GM18499 (cell line): ENCODE measurements around the gene DOCK1.

ENCODE experiments used
- ATAC-seq: cut with Tn5 transposase; IDR thresholded peaks from one replicate; pipeline ENCODE4 v1.9.1; 2021; ENCODE audit warnings: moderate number of reproducible peaks; ENCODE audit not compliant: insufficient read depth, unreplicated experiment

DOCK1 gene

DNA sequence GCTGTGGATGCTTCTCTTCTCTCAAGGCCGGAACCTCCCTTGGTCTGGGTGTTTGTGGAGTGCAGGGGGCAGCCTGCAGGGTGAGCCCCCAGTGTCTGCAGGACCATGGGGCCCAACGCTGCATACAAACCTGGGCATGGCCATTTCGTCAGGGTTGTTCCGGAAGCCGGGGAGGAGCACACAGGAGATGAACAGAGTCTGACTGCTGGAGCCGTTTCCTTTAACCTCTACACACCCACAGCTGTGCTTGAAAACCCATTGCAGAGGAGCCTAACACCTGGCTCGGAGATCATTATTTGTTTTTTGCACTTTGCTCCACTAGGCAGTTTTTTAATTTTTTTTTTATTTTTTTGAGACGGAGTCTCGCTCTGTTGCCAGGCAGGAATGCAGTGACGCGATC is 458.8 kb downstream of the DOCK1 start:
- ATAC-seq: no peak

DNA sequence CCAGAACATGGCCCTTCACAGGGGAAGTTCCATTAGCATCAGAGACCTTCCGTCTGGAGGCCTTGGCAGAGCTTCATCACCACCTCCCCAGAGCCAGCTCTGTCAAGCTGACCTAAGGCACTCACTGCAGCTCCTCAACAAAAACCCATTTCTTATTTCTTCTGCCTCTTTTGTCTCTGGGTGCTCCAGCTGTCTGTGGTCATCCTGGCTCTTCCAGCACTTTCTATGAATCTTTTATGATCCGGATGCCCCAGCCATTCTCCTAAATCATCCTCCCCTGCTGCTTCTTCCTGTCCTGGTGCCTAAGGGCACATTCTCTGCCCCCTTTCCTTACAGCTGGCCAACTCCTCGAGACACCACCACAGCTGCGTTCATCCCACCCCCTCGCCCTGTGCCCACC is 462.9 kb downstream of the DOCK1 start:
- no peak for ATAC-seq

DNA sequence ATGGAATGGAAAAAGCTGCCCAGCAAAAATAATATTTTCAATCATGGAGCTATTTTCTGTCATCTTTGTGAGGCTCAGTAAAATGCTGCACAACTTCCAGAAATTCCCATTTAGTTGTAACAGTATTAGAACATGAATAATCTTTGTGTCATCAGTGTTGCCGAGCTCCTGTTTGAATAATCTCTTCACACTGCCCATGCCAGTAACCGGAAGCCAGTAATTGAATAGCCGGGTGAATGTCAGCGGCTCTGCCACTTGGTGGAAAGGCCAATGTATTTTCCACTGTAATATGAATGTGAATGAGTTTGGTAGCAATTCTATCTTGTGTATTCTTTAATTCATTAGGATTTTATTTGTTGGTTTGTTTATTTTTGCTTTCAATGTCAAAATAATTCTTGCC is 463.7 kb downstream of the DOCK1 start:
- ATAC-seq: no peak

DNA sequence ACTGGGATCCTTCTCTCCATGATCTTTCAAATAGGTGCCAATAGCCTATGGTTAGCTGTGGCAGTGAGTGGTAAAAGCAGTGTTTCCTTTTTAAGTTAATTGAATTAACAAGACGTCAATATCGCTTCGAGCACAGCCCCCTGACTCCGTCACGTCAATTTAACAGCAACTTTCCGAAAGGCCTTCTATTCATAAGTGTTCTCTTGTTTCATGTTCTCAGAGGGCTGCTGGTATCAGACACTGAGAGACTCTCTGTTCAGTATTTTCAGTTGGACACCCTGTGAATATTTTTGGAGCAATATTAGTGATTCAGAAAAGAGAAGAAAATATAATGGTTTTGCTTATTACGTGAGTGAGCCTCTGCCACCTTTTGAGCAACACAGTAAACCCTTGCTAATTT is 465.4 kb downstream of the DOCK1 start:
- ATAC-seq: no peak

DNA sequence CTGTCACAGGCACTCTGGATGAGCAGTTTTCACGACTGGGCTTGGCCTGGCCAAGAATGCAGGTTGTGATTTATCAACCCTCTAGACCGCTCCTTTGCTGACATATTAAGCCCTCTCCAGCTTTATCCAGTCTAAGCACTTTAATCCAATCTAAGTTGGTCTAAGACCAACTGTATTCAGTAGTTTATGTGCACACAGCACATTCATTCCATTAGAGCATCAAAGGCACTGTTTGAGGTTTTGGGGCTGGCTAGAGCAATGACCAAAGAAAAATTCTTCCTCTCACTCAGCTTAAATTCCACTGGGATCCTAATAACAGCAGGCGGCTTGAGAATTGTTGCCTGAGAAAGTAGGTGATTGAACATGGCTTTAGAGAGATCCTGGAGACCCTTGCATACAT is 467.1 kb downstream of the DOCK1 start:
- no peak for ATAC-seq

DNA sequence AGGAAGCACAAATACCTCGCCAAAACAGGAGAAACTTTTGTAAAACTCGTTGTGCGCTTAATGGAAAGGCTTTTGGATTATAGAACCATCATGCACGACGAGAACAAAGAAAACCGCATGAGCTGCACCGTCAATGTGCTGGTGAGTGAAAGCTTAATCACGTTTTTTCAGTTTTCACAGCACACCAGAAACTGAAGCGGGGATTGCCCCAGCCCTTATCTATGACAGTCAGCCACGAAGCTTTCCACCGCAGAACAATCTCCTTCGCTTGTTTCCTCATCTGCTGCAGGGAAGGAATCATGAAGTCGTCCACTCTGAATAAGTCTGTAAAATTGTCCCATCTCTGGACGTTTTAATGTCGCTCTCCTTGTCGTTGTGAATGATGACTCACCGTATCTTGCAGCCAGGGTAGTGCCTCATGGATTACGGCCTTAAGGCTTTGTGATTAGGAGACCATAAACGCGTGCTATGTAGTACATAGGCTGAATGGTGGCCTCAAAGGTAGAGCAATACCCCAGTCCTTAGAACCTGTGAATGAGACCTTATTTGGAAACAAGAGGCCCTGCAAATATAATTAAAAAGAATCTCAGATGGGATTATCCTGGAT is 468.9 kb downstream of the DOCK1 start:
- ATAC-seq: no peak

DNA sequence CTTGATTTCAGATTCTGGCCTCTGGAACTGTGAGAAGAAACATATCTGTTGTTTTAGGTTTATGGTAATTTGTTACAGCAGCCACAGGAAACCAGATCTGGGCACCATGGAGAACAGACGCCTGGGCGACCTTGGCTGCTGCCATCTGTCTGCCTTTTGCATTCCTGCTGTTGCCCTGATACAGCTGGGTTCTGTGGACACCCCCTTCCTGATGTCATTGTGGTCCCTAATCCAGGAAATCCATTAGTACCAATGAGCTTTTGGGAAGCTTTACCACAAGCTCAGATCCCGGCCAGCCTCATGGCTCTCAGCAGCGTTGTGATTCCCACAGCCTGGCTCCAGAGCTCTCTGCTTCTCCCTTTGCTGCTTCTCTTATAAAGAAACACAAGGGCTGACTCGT is 469.7 kb downstream of the DOCK1 start:
- no peak for ATAC-seq

DNA sequence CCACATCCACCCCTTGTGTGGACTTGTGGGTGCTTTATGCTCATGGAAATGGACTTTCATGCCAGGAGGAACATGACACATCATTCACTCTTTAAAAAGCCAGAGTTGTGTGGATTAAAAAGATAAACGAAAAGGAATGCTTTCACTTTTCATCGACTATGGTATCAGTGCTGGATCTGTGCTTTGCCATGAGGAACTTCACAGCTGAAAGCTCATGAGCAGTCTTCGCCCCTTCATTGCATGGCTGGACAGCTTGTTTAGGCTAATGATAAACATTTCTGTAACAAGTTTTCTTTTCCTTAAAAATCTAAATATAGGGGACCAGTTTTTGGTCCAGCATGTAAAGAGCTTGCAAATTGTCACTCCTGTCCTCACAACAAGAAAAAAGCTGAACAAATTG is 470.2 kb downstream of the DOCK1 start:
- no peak for ATAC-seq

DNA sequence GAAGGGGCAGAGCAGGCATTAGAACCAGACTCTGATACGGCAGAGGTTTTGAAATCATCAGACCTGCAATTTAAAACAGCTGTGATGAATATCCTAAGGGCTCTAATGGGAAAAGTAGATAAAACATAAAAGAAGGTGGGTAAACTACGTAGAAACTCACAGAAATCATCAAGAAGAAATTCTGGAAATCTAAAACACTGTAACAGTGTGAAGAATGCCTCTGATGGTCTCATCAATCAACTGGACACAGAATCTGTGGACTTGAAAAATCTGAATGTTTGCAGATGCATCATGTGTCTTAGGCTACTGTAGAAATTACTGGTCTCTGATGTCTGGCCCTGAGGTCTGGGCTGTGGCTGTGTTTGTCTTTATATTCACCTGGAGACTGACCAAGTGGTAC is 470.8 kb downstream of the DOCK1 start:
- ATAC-seq: no peak

DNA sequence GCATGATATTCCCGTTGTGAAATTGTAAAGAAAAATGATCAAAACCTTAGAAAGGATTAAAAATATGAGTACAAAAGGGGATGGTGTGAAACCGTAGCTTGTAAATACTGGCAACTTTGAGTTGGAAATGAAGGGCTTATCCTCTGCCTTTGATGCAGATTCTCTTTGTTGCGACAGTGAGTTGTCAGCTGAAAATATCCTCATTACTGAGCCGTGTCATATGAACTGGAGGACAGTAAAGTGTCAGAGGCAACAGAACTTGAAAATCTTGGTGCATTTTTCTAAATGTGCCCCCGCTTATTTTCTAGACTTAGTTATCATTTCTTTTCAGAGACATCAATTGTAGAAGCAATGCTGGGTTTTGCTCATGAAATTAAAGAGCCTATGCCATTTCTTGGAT is 473.4 kb downstream of the DOCK1 start:
- ATAC-seq: no peak

DNA sequence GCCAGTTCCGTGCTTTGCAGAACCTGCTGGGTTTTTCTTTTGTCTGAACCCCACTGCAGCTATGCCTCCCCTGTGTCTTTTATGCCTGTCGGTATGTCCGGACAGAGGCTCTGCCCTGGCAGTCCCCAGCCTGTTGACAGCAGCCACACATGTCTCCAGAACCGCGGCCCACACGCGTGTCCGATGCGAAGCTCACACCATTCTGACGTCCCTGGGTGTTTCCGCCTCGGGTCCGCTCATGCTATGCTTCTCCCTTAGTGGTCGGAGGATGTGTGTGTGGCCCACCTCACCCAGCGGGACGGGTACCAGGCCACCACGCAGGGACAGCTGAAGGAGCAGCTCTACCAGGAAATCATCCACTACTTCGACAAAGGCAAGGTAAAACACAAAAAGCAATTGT is 479.3 kb downstream of the DOCK1 start:
- ATAC-seq: no peak

DNA sequence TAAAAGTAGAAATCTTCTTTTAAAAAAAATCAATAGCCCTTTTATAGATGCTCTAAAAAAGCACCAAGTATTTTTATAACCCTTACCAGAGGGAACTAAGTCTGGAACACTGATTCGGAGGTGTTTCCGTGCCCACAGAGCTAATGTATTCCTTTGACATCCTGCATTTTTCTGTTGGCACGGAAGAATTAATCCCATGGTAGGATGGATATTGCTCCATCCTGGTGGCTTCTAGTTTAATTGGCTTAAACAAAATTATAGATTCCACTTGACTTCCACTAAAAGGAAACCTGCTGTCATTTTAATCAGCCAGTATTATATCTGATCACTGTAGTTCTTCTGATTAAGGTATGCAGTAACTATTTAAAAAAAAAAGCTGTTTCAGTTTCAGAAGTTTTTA is 479.8 kb downstream of the DOCK1 start:
- ATAC-seq: no peak

DNA sequence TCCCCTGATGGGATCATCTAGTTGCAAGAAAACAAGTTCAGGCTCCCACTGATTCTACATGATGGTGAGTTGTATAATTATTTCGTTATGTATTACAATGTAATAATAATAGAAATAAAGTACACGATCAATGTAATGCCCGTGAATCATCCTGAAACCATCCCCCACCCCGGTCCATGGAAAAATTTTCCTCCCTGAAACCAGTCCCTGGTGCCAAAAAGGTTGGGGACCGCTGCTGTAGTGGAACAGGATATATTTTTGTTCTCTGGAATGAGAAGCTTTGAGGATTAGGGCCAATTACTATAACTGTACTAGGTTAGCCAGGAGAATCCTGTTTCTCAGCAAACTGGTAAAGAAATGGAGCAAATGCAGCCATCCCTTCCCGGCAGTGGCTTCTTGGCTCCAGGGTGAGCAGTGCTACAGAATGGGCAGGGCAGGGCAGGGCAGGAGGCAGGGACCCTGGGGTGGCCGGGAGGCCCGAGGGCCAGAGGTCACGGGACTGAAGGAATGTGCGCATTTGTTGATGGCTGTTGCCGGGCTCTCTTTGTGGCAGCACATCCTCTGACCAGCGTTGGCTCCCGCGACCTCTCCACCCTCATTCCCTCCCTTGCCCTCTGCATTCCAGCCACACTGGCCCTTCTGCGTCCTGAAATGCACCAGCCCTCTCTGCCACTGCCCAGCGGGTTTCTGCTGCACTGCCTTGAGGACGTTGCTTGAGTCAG is 481.5 kb downstream of the DOCK1 start:
- no peak for ATAC-seq

DNA sequence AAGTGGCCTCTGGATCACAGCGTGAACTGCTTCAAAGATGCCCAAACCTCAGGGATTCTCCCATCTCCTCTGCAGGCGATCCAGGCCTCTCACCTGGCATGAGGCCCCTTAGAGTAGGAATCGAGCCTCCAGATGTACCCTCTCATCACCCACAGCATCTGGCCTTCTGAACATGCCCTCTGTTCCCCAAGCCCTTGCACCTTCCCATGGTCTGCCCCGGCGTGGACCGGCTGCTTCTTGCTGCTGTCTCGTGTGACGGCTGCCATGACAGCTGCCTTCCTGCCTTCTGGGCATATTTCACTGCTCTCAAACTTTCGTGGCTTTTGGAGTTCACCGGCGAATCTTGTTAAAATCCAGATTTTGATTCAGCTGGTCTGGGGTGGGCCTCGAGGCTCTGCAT is 486.6 kb downstream of the DOCK1 start:
- ATAC-seq: no peak

DNA sequence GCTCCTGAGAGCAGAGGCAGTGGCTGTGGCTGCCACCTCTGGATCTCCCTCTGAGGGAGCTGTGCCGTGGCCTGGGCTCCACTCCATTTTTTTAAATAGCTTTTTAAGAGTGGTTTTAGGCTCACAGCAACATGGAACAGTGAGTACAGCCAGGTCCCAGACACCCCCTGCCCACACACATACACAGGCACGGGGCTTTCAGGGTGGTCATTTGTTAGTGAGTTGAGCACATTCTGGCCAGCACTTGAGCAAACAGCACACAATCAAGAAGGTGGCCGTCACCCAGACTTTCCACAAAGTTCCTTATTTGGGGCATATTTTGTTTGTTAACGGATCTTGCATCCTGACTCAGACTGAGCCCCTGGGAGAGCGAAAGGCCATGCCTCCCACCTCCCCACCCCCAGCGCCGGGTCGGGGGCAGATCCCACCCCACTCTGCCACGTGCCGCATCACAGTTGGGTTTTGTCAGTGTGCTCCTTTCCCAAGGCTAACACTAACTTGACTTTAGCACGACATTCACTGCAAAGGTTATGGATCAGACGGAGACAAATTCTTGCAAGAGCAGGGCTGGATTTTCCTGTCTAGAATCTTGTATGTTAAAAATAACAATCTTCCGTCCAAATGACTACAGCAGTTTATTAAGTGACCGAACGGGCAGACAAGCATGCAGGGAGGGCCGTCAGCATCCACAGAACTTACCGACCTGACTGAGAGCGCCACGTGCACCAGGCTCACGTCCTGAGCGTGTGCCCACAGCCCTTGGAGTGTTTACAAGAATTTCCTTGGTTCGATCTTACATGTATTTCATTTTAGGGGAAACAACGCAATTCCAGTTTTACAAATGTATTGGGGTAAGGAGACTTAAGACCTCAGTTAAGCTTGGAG is 487.4 kb downstream of the DOCK1 start:
- no peak for ATAC-seq

DNA sequence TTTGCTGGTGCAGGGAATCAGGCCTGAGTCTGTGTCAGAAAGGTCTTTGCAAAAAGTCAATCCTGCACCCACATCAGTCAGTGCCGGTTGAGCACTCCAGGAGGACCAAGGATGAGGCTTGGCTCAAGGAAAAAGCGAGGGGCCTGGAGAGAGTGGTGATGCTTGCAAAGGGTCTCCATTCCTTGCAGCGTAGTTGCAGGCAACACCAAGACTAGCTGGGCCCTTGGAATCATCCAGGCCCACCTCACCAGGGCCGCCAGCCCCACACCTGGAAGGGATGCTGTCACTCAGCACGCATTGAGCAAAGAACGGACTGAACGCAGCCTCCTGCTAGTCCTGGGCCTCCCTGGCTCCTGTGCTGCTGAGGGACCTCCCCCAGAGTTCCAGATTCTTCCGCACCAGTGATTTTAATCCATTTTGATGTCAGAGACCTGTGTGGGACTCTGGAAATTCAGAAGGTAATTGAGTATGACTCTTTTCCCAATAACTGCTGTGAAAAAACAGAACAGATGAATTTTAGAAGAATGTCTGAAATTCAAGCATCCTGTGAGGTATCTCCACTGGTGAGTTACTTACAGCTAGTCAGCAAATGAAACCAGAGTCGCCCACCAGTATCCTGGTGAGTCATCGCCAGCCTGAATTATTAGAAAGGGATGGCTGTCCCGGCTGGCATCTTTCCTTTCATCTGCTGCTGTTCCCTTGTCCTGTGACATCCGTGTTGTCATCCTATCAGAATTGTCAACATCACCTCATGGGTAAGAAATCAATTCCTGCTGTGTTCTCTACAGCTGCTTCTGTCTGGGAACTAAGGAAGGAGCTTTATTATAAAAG is 493.1 kb downstream of the DOCK1 start:
- ATAC-seq: no peak

DNA sequence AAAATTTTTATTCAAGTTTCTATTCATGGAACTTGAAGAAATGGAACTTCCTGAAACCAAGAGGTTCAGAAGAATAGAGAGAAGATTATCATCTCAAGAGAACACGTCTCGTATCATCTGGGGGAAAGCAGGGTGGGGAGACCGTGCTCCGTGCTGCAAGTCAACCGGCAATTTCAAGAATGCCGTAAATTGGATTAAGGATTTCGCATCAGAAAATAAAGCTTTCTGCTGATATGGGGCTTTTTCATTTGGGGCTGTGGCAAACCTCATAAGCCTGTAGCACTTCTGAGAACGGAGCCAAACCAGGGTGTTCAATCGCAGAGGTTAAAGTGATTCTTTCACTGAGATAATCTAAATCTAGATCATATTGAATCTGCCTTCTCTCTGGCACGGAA is 493.7 kb downstream of the DOCK1 start:
- no peak for ATAC-seq

DNA sequence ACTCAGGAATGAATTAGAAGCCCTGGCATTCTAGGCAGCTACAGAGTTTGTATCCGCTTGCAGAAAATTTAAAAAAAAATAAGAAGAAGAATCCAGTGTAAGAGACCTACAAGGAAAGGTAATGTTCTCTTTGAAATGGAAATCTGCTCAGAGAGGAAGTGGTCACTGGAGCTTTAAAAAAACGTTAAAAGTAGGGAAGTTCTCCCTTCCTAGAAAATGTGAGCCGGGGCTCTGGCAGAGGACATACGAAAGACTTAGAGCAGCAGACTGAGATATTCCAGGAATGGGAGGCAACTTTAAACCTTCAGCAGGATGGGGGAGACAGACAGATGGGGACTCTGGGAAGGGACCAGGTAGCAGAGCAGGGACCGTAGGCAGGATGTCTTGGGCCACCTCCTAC is 494.4 kb downstream of the DOCK1 start:
- no peak for ATAC-seq

DNA sequence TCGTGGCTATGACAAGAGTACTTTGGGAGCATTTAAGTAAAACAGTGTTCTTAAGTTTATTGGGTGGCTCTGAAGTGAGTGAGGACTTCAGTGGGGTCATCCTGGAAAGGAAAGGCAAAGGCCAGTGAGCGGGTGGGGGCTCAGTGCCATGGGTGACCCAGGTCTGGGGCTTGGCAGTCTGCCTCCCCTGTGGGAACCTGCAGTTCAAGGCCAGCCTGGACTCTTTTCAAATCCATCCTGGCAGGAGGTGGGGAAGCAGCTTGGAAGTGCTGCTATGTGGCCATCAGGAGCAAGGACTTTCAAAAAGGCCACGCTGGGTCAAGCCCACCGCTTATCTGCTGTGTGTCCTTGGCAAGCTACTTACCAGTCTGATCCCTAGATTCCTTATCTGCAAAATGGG is 495.0 kb downstream of the DOCK1 start:
- no peak for ATAC-seq

DNA sequence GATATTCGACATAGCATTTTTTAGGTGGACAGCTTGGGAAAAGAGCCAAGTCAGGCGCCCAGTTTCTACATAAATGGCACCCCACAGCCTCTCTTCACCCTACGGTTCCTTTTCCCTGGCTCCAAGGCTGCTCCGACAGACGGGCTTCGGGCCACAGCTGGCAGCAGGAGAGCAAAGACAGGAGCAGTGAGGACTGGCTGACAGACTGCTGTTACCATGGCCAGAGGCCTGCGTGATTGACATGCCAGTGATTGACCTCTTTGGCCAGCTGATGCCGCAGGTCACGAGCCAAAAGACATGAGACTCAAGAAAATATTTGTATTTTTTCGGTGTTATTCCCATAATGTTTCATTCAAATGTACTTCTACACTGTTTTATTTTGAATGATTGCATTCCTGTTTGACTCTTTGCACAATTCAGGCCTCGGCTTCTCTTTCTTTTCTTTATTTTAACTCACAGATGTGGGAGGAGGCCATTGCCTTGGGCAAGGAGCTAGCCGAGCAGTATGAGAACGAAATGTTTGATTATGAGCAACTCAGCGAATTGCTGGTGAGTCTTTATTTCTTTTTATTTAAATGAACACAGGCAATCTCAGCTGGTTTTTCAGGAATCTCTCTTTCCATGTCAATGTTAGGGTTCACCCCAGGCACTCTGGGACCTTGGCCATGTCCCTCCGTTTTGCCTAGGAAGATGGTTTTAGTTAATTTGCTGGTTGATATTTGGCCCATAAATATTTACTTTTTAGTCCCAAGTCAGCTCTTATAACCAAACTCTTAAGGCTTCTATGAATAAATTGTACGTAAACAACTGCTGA is 497.6 kb downstream of the DOCK1 start:
- ATAC-seq: no peak
